Measurements from ENCODE around the gene LY86. TPM values are rescaled to one million over a fixed set of nuclear protein-coding genes. Genes with fewer than 3 reads are reported as not detected.

Gene LY86
- total and polyA plus RNA-seq, 2 of the 13 experiments (the other 11 are each of a cell fraction or from before 2014, with no cell fraction given) = not detected

GRCh38 chr6:6686748-6687601, 98.5 kb downstream of the LY86 start (continued):
- TF ChIP-seq ZNF318 (CRISPR knock-in tag; IDR thresholded peaks at IDR 0.05) = no peak
- TF ChIP-seq DDIT3 (CRISPR knock-in tag; IDR thresholded peaks at IDR 0.05) = no peak
- peak; percentile 20 to 39; a peak in 1 of 4 replicates for TF ChIP-seq HMGXB4 (CRISPR knock-in tag; IDR thresholded peaks at IDR 0.05; ENCODE audit: borderline replicate concordance in 1 of 2, low read depth in 1 of 2)
- TF ChIP-seq IRF1 (CRISPR knock-in tag; IDR thresholded peaks at IDR 0.05; ENCODE audit: low read depth) = 0 out of 2 replicates have a peak, but pooled peaks have one; percentile 25
- peak; percentile 55; the same call in 1 of the 2 replicates for TF ChIP-seq ZNF451 (CRISPR knock-in tag; IDR thresholded peaks at IDR 0.05)
- peak; percentile 62 for TF ChIP-seq TAF1 (CRISPR knock-in tag; IDR thresholded peaks at IDR 0.05)
- peak; percentile 25; the same call in 1 of the 2 replicates for TF ChIP-seq ZNF331 (CRISPR knock-in tag; IDR thresholded peaks at IDR 0.05)
- TF ChIP-seq SPEN (CRISPR knock-in tag; IDR thresholded peaks at IDR 0.05; ENCODE audit: low read depth) = peak; percentile 43; the same call in 1 of the 2 replicates
- no peak for TF ChIP-seq HNF1A (IDR thresholded peaks at IDR 0.05; ENCODE audit: low read depth)
- peak; percentile 44; the same call in 1 of the 2 replicates for TF ChIP-seq HNF1A (CRISPR knock-in tag; IDR thresholded peaks at IDR 0.05; ENCODE audit: borderline replicate concordance)
- peak; percentile 3; the same call in 1 of the 2 replicates for TF ChIP-seq REPIN1 (CRISPR knock-in tag; IDR thresholded peaks at IDR 0.05; ENCODE audit: borderline replicate concordance, low read depth)
